ENCODE results near the gene INF2. TPM values are rescaled to one million over a fixed set of nuclear protein-coding genes. Genes with fewer than 3 reads are reported as not detected.

INF2 gene
- polyA plus RNA-seq, 1 experiment = 14.9 TPM

GRCh38 chr14:104697892-104698583, 8.6 kb downstream of the INF2 start:
- ChIA-PET CTCF (interaction anchor here (0.9 kb wide), 1 partner anchor 11 kb away, joined by 3 read pairs; no protein-coding TSS in a partner anchor), POLR2A (no interaction called here)
- H3K4me3 ChIP-seq (ENCODE audit: low read depth, low read length) = no peak overlapping the region
- no peak for DNase-seq (ENCODE audit: low read depth, low spot score)
- H3K27me3 ChIP-seq (ENCODE audit: control insufficient read depth, insufficient read depth, low read length) = no peaks in the 10 kb centered on the region
- no peaks in the 10 kb centered on the region; the same call in 1 of the 2 replicates for H3K9me3 ChIP-seq (ENCODE audit: control insufficient read depth, insufficient read depth, low read length)
- H3K27ac ChIP-seq (ENCODE audit: low read depth, low read length) = no peak overlapping the region
- no peak for TF ChIP-seq CTCF (IDR thresholded peaks at IDR 0.05; ENCODE audit: low read depth, low read length)

- no peak overlapping the region for H3K4me3 ChIP-seq (ENCODE audit: low read depth, low read length)
- peaks cover 6% of the 10 kb centered on the region; the same call in 1 of the 2 replicates for H3K9me3 ChIP-seq (ENCODE audit: control insufficient read depth, insufficient read depth, low read length)
- CTCF ChIA-PET = interaction anchor here (0.9 kb wide), 1 partner anchor 10 kb away, joined by 3 read pairs; no protein-coding TSS in a partner anchor
- H3K27ac ChIP-seq (ENCODE audit: low read depth, low read length) = no peak overlapping the region
- DNase-seq (ENCODE audit: low read depth, low spot score) = no peak
- TF ChIP-seq CTCF (IDR thresholded peaks at IDR 0.05; ENCODE audit: low read depth, low read length) = no peak
- H3K27me3 ChIP-seq (ENCODE audit: control insufficient read depth, insufficient read depth, low read length) = no peaks in the 10 kb centered on the region
- POLR2A ChIA-PET = no interaction called here
These were observed 9.4 kb downstream of the INF2 start for GRCh38 chr14:104698688-104699425.

GRCh38 chr14:104699426-104699748, 10.0 kb downstream of the INF2 start:
- POLR2A ChIA-PET = no interaction called here
- no peak for DNase-seq (ENCODE audit: low read depth, low spot score)

GRCh38 chr14:104700225-104700651, 10.8 kb downstream of the INF2 start:
- CTCF ChIA-PET = no interaction called here
- DNase-seq (ENCODE audit: low read depth, low spot score) = no peak
- POLR2A ChIA-PET = no interaction called here
- Histone ChIP-seq H3K27me3 (ENCODE audit: control insufficient read depth, insufficient read depth, low read length) (no peaks in the 10 kb centered on the region), H3K4me3 (ENCODE audit: low read depth, low read length) (no peak overlapping the region), H3K9me3 (ENCODE audit: control insufficient read depth, insufficient read depth, low read length) (peaks cover 12% of the 10 kb centered on the region; the same call in 1 of the 2 replicates), H3K27ac (ENCODE audit: low read depth, low read length) (no peak overlapping the region)
- no peak for TF ChIP-seq CTCF (IDR thresholded peaks at IDR 0.05; ENCODE audit: low read depth, low read length)

More at GRCh38 chr14:104699426-104699748, 10.0 kb downstream of the INF2 start:
- Histone ChIP-seq H3K9me3 (ENCODE audit: control insufficient read depth, insufficient read depth, low read length) (peaks cover 11% of the 10 kb centered on the region; the same call in 1 of the 2 replicates), H3K27me3 (ENCODE audit: control insufficient read depth, insufficient read depth, low read length) (no peaks in the 10 kb centered on the region), H3K27ac (ENCODE audit: low read depth, low read length) (no peak overlapping the region), H3K4me3 (ENCODE audit: low read depth, low read length) (no peak overlapping the region)
- TF ChIP-seq CTCF (IDR thresholded peaks at IDR 0.05; ENCODE audit: low read depth, low read length) = no peak
- CTCF ChIA-PET = no interaction called here

- POLR2A ChIA-PET = no interaction called here
- no peaks in the 10 kb centered on the region for H3K27me3 ChIP-seq (ENCODE audit: control insufficient read depth, insufficient read depth, low read length)
- no peak for DNase-seq (ENCODE audit: low read depth, low spot score)
- no peak overlapping the region for H3K27ac ChIP-seq (ENCODE audit: low read depth, low read length)
- no peak for TF ChIP-seq CTCF (IDR thresholded peaks at IDR 0.05; ENCODE audit: low read depth, low read length)
- H3K4me3 ChIP-seq (ENCODE audit: low read depth, low read length) = no peak overlapping the region
- CTCF ChIA-PET = no interaction called here
- peaks cover 12% of the 10 kb centered on the region; the same call in 1 of the 2 replicates for H3K9me3 ChIP-seq (ENCODE audit: control insufficient read depth, insufficient read depth, low read length)
These were observed 11.4 kb downstream of the INF2 start for GRCh38 chr14:104700747-104701217.
